Measurements from ENCODE around the gene PNLDC1. TPM values are rescaled to one million over a fixed set of nuclear protein-coding genes. Genes with fewer than 3 reads are reported as not detected.
A peak's percentile ranks its signal among the peaks of the same experiment; 100 is the strongest.

The PNLDC1 gene
- total and polyA plus RNA-seq, 7 donors, result 0.09 to 0.49 (median 0.17) TPM; not detected in 2

- Histone ChIP-seq H3K36me3 (ENCODE audit: insufficient read depth in 1 of 2, low read depth in 1 of 2) (no peaks in the 10 kb centered on the region), H3K4me3 (no peak overlapping the region), H3K9me3 (no peaks in the 10 kb centered on the region), H3K27ac (no peak overlapping the region), H3K27me3 (ENCODE audit: insufficient read depth in 3 of 3, low read length in 2 of 3) (no peaks in the 10 kb centered on the region), H3K4me1 (no peaks in the 10 kb centered on the region)
- WGBS, 3 donors, result 90 to 94% (median 90%) methylated on average over 5 of the region's 5 CpGs
- intact Hi-C loops (cut with DNase I), result no loop called here
- no peak for TF ChIP-seq CTCF (IDR thresholded peaks at IDR 0.05)
- no peak for ATAC-seq
- no peak for DNase-seq
These were observed 34.0 kb downstream of the PNLDC1 start for GRCh38 chr6:159833997-159834603.

DNA sequence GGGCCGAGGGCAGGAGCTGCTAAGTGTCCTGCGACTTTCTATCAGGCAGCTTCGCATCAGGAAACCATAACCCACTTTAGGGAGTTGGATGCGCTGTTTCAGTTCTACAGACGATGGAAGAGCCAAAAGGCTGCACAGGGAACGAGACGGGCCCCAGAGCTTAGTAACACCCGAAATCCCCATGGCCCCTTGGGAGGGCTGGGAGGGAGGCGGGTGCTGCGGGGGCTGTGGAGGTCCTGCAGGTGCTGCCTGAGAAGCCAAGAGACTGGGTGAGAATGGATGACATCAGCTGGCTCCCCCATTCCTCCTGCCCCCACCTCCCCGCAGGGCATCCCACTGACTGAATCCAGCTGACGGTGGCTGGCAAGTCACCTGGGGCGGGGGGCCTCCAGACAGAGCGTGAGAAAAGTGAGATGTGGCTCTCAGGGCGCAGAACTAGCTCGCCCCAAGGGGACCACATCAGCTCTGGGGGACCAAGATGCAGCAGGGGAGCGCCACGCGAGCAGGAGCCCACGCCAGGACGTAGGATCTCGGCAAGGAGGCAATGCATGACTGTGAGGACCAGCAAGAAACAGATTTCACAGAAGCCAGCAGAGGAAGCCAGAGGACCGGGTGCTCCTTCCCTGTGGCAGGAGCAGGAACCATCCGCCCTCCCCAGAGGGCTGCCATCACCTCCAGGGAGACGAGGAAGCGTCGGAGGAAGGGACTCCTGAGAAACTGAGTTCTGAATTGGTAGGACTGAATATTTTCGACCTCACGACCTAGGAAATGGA, 36.8 kb downstream of the PNLDC1 start:
- 74 to 83% (median 80%) methylated on average over 28 to 29 of the region's 29 CpGs for WGBS, 3 donors
- Histone ChIP-seq H3K27me3 (ENCODE audit: insufficient read depth in 3 of 3, low read length in 2 of 3) (no peaks in the 10 kb centered on the region), H3K27ac (no peak overlapping the region), H3K4me1 (no peaks in the 10 kb centered on the region), H3K4me3 (no peak overlapping the region), H3K9me3 (no peaks in the 10 kb centered on the region), H3K36me3 (ENCODE audit: insufficient read depth in 1 of 2, low read depth in 1 of 2) (no peaks in the 10 kb centered on the region)
- ATAC-seq, result peak in 1 of 4 donors; percentile 8
- no peak for TF ChIP-seq CTCF (IDR thresholded peaks at IDR 0.05)
- no peak for DNase-seq
- intact Hi-C loops (cut with DNase I), result no loop called here

DNA sequence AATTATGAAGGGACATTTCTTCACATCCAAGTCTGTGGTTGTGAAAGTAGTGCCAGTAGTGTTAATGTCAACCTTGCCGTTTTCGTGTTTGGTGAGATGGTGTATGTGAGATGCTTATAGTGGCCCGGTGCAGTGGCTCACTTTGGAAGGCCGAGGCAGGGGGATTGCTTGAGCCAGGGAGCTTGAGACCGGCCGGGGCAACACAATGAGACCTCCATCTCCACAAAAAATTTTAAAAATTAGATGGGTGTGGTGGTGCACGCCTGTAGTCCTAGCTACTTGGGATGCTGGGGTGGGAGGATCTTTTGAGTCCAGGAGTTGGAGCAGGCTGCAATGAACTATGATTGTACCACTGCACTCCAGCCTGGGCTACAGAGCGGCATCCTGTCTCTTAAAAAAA, 37.4 kb downstream of the PNLDC1 start:
- Histone ChIP-seq H3K4me1 (no peaks in the 10 kb centered on the region), H3K4me3 (no peak overlapping the region), H3K36me3 (ENCODE audit: insufficient read depth in 1 of 2, low read depth in 1 of 2) (no peaks in the 10 kb centered on the region), H3K9me3 (no peaks in the 10 kb centered on the region), H3K27me3 (ENCODE audit: insufficient read depth in 3 of 3, low read length in 2 of 3) (no peaks in the 10 kb centered on the region), H3K27ac (no peak overlapping the region)
- 82 to 87% (median 84%) methylated on average over 8 of the region's 8 CpGs for WGBS, 3 donors
- ATAC-seq (no peak), DNase-seq (no peak)
- intact Hi-C loops (cut with DNase I), result no loop called here
- no peak for TF ChIP-seq CTCF (IDR thresholded peaks at IDR 0.05)

- no peak for ATAC-seq
- no peaks in the 10 kb centered on the region for H3K36me3 ChIP-seq (ENCODE audit: insufficient read depth in 1 of 2, low read depth in 1 of 2)
- no peaks in the 10 kb centered on the region for H3K9me3 ChIP-seq
- H3K27me3 ChIP-seq (ENCODE audit: insufficient read depth in 3 of 3, low read length in 2 of 3), result no peaks in the 10 kb centered on the region
- intact Hi-C loops (cut with DNase I), result no loop called here
- H3K4me3 ChIP-seq, result no peak overlapping the region
- 70 to 78% (median 71%) methylated on average over 7 of the region's 7 CpGs for WGBS, 3 donors
- no peak for TF ChIP-seq CTCF (IDR thresholded peaks at IDR 0.05)
- no peak for DNase-seq
- no peaks in the 10 kb centered on the region for H3K4me1 ChIP-seq
- no peak overlapping the region for H3K27ac ChIP-seq
These were observed 38.1 kb downstream of the PNLDC1 start for GRCh38 chr6:159838020-159838744.

Data from psoas muscle (tissue), 8 donors.